Smooth muscle cell (in vitro differentiated cells): ENCODE measurements around the gene MZT1. TPM values are rescaled to one million over a fixed set of nuclear protein-coding genes. Genes with fewer than 3 reads are reported as not detected.
A peak's percentile ranks its signal among the peaks of the same experiment; 100 is the strongest.
"Not testable (repeated sequence)": the region's sequence is repeated elsewhere in the genome, so short reads cannot be mapped to it uniquely, and the experiment has no call there.

Source experiments
- DNase-seq: peaks from one replicate; lab custom pipeline; 2025; ENCODE audit not compliant: unreplicated experiment; lab: John Stamatoyannopoulos, UW
- H2AFZ ChIP-seq: fragments of 200-600 bp; sonication (generic); 2 replicates; pipeline ENCODE4 v1.6.0; 2016; ENCODE audit warnings: antibody characterized with exemption, low read depth, mild to moderate bottlenecking
- H3F3A ChIP-seq: fragments of 200-600 bp; sonication (generic); 2 replicates; pipeline ENCODE4 v1.6.0; 2017; ENCODE audit warnings: antibody characterized with exemption, low read depth
- H3K27ac ChIP-seq: fragments of 200-600 bp; sonication (generic); 2 replicates; pipeline ENCODE4 v1.5.1; 2016; ENCODE audit warnings: low read depth, mild to moderate bottlenecking
- H3K27me3 ChIP-seq: fragments of 200-600 bp; sonication (generic); 2 replicates; pipeline ENCODE4 v1.6.1; 2016; ENCODE audit warnings: low read depth, mild to moderate bottlenecking
- H3K36me3 ChIP-seq: fragments of 200-600 bp; sonication (generic); 2 replicates; pipeline ENCODE4 v1.5.1; 2016; ENCODE audit warnings: low read depth
- H3K4me1 ChIP-seq: fragments of 200-600 bp; sonication (generic); 2 replicates; pipeline ENCODE4 v1.5.1; 2016; ENCODE audit warnings: low read depth
- H3K4me2 ChIP-seq: fragments of 200-600 bp; sonication (generic); 2 replicates; pipeline ENCODE4 v1.6.0; 2016; ENCODE audit warnings: mild to moderate bottlenecking
- H3K4me3 ChIP-seq: fragments of 200-600 bp; sonication (generic); 2 replicates; pipeline ENCODE4 v1.5.1; 2016; ENCODE audit warnings: mild to moderate bottlenecking
- H3K79me2 ChIP-seq: fragments of 200-600 bp; sonication (generic); 2 replicates; pipeline ENCODE4 v1.6.0; 2016; ENCODE audit warnings: low read depth, mild to moderate bottlenecking
- H3K9ac ChIP-seq: fragments of 200-600 bp; sonication (generic); 2 replicates; pipeline ENCODE4 v1.6.0; 2016; ENCODE audit warnings: low read depth
- H3K9me3 ChIP-seq: fragments of 200-600 bp; sonication (generic); replicated peaks from 2 replicates; pipeline ENCODE4 v1.5.1; 2016; ENCODE audit warnings: low read depth
- H4K20me1 ChIP-seq: fragments of 200-600 bp; sonication (generic); 2 replicates; pipeline ENCODE4 v1.6.0; 2016; ENCODE audit warnings: low read depth
- CTCF ChIP-seq: fragments of 200-600 bp; sonication (generic); IDR thresholded peaks from 2 replicates; pipeline ENCODE4 v1.5.1; 2017; ENCODE audit warnings: borderline replicate concordance, mild to moderate bottlenecking, antibody characterized with exemption; ENCODE audit not compliant: insufficient read depth, poor library complexity, severe bottlenecking
- WGBS: methylation state at CpG from one replicate; pipeline ENCODE4 v1.1.7; 2016; ENCODE audit warnings: low lambda C conversion rate; 5-methylcytosine and 5-hydroxymethylcytosine counted together
- polyA plus RNA-seq: library from polyadenylated mRNA; unstranded; fragments of >200 nt; fragmentation: Nextera tagmentation; extraction: Ambion mirVana; gene quantifications from 2 replicates; pipeline ENCODE4 v1.2.1, GENCODE V29; 2016
- total RNA-seq: library from RNA; depleted of rRNA; stranded (reverse); fragments of >200 nt; gene quantifications from 2 replicates; pipeline ENCODE4 v1.2.3, GENCODE V29; 2014

Gene MZT1
- total and polyA plus RNA-seq, 2 experiments from 2014 or later, result 10.3 to 16.8 TPM

DNA sequence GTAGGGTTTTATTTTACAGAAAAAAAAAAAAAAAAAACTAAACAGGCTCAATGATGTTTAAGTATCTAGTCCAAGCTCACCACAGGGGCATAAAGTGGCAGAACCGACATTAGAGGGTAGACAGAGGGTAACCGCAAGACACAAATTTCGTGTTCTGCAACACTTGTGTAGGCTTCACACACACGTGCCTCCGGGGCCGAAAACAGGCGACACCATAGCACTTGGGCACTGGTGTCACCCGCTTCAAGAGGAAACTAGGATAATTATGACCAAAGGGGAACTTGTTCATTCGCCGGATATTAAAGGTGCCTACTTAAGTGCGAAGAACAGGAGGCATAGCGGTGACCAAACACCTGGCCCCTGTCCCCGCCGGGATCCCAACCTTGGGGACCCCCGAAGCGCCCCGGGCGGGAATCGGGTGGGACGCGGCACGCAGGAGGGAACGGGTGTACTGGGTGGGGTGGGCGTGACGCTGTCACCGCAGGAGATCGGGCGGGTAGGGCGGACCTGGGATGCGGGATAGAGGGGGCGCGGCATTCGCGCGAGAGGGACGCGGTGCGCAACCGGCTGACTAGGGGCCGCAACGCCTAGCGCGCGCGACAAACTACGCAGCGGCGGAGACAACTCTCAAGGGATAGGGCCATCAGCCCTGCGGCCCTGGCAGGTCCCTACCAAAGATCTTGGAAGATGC is 558 bp downstream of the MZT1 start:
- Histone ChIP-seq H3K4me3 (peak overlapping the region; percentile 92), H3K36me3 (no peaks in the 10 kb centered on the region), H2AFZ (peak overlapping the region; percentile 98), H3K4me1 (peaks cover 23% of the 10 kb centered on the region), H3K27me3 (no peaks in the 10 kb centered on the region), H3K4me2 (peak overlapping the region; percentile 100), H3K9ac (peak overlapping the region; percentile 68), H3K9me3 (no peaks in the 10 kb centered on the region), H3K27ac (no peak overlapping the region), H3F3A (no peaks in the 10 kb centered on the region), H3K79me2 (peaks cover 72% of the 10 kb centered on the region), H4K20me1 (peaks cover 4% of the 10 kb centered on the region)
- DNase-seq, result no peak
- 4% methylated on average over 30 of the region's 49 CpGs for WGBS
- no peak for TF ChIP-seq CTCF

DNA sequence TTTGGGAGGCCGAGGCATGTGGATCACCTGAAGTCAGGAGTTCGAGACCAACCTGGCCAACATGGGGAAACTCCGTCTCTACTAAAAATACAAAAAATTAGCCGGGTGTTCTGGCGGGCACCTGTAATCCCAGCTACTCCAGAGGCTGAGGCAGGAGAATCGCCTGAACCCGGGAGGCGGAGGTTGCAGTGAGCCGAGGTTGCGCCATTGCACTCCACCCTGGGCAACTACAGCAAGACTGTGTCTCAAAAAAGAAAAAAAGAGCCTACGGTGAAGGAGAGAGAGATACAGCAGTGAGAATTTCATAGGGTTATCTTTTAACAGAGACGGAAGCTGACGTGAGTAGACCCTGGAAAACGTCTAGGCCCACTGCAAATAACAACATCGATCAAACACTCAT is 1.2 kb downstream of the MZT1 start:
- not testable (repeated sequence) for DNase-seq, H3K27me3 ChIP-seq, H3K9ac ChIP-seq, H4K20me1 ChIP-seq, H3K9me3 ChIP-seq, H3K27ac ChIP-seq, H3F3A ChIP-seq, H3K36me3 ChIP-seq, H2AFZ ChIP-seq
- H3K4me1 ChIP-seq, result peaks cover 23% of the 10 kb centered on the region
- H3K4me3 ChIP-seq, result peak overlapping the region; percentile 92
- peak overlapping the region; percentile 100 for H3K4me2 ChIP-seq
- peaks cover 79% of the 10 kb centered on the region for H3K79me2 ChIP-seq
- WGBS, result 88% methylated on average over 15 of the region's 15 CpGs

GRCh38 chr13:72716776-72717175 is 10.7 kb downstream of the MZT1 start:
- no peak overlapping the region for H3K27ac ChIP-seq
- no peaks in the 10 kb centered on the region for H3K9me3 ChIP-seq
- H3K4me1 ChIP-seq, result no peaks in the 10 kb centered on the region
- H4K20me1 ChIP-seq, result no peaks in the 10 kb centered on the region
- no peak overlapping the region for H3K9ac ChIP-seq
- H3K4me2 ChIP-seq, result no peak overlapping the region
- 60% methylated on average over 3 of the region's 3 CpGs for WGBS
- peaks cover 33% of the 10 kb centered on the region for H3K79me2 ChIP-seq
- H3F3A ChIP-seq, result no peaks in the 10 kb centered on the region
- H3K4me3 ChIP-seq, result no peak overlapping the region
- no peaks in the 10 kb centered on the region for H3K27me3 ChIP-seq
- H3K36me3 ChIP-seq, result no peaks in the 10 kb centered on the region
- TF ChIP-seq CTCF, result no peak
- no peak for DNase-seq
- H2AFZ ChIP-seq, result no peak overlapping the region

- no peak overlapping the region for H3K9ac ChIP-seq
- H3F3A ChIP-seq, result no peaks in the 10 kb centered on the region
- no peaks in the 10 kb centered on the region for H3K4me1 ChIP-seq
- H4K20me1 ChIP-seq, result no peaks in the 10 kb centered on the region
- no peak for DNase-seq
- TF ChIP-seq CTCF, result no peak
- no peaks in the 10 kb centered on the region for H3K27me3 ChIP-seq
- H3K36me3 ChIP-seq, result no peaks in the 10 kb centered on the region
- H3K4me2 ChIP-seq, result no peak overlapping the region
- no peak overlapping the region for H3K4me3 ChIP-seq
- no peak overlapping the region for H3K27ac ChIP-seq
- no peaks in the 10 kb centered on the region for H3K9me3 ChIP-seq
- H2AFZ ChIP-seq, result no peak overlapping the region
- 100% methylated on average over 1 of the region's 1 CpG for WGBS
- H3K79me2 ChIP-seq, result no peaks in the 10 kb centered on the region
These were observed 26.9 kb downstream of the MZT1 start for GRCh38 chr13:72700509-72700908.
